ENCODE measurements around the gene OR51A4.

Gene OR51A4, protein sequence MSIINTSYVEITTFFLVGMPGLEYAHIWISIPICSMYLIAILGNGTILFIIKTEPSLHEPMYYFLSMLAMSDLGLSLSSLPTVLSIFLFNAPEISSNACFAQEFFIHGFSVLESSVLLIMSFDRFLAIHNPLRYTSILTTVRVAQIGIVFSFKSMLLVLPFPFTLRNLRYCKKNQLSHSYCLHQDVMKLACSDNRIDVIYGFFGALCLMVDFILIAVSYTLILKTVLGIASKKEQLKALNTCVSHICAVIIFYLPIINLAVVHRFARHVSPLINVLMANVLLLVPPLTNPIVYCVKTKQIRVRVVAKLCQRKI

GRCh38 chr11:4947505-4947904, at the start of gene OR51A4:
TSS of gene OR51A4 (minus strand) at chr11:4947605. CDS start at chr11:4947100, 505 bp downstream.
- no peaks in the 10 kb centered on the region for H3K4me1 ChIP-seq (ENCODE audit: control insufficient read depth in 2 of 2, insufficient read depth in 2 of 2, low read length in 2 of 2)
- H3K27ac ChIP-seq (ENCODE audit: low read depth in 2 of 2, low read length in 2 of 2), result no peak within 1 kb of the TSS

DNA sequence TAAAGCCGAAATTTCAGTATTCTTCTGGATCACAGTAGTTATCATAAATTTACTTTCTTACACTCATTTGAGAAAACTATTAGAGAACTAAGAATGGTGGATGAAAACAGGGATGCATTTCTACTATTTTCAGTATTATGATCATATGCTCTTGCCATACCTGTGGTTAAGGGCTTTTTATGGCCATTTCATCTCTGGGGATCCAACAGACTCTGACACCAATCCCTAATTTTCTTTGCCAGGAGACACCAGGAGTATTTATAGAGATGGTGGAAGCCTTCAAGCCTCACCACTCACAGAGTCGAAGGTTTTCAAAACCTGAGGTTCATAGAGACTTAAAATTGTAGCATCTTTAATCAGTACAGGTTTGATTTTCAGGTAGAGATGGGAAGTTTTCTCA, 47.1 kb upstream of the OR51A4 start, which contains the start of gene OR51L1:
OR51L1 (plus strand) TSS at position 301 of the 400 bp plus-strand sequence. CDS start 4,132 bp downstream, outside the sequence.
- no peaks in the 10 kb centered on the region for H3K9me3 ChIP-seq (ENCODE audit: control insufficient read depth in 2 of 2, low read length in 2 of 2)
- H3K27ac ChIP-seq (ENCODE audit: low read depth in 2 of 2, low read length in 2 of 2), result no peak within 1 kb of the TSS
- no peaks in the 10 kb centered on the region for H3K4me1 ChIP-seq (ENCODE audit: control insufficient read depth in 2 of 2, insufficient read depth in 2 of 2, low read length in 2 of 2)
- no peaks in the 10 kb centered on the region for H3K36me3 ChIP-seq (ENCODE audit: control insufficient read depth in 2 of 2, insufficient read depth in 2 of 2, low read length in 2 of 2)
- H3K9ac ChIP-seq (ENCODE audit: low read depth in 1 of 2, low read length in 2 of 2), result no peak within 1 kb of the TSS
- H3K27me3 ChIP-seq (ENCODE audit: control insufficient read depth in 2 of 2, insufficient read depth in 2 of 2, low read length in 2 of 2), result no peaks in the 10 kb centered on the region
- H3K4me3 ChIP-seq (ENCODE audit: low read length in 2 of 2), result no peak within 1 kb of the TSS

More at GRCh38 chr11:4947505-4947904, at the start of gene OR51A4:
- H3K36me3 ChIP-seq (ENCODE audit: control insufficient read depth in 2 of 2, insufficient read depth in 2 of 2, low read length in 2 of 2), result no peaks in the 10 kb centered on the region
- H3K27me3 ChIP-seq (ENCODE audit: control insufficient read depth in 2 of 2, insufficient read depth in 2 of 2, low read length in 2 of 2), result no peaks in the 10 kb centered on the region
- no peaks in the 10 kb centered on the region for H3K9me3 ChIP-seq (ENCODE audit: control insufficient read depth in 2 of 2, low read length in 2 of 2)
- H3K9ac ChIP-seq (ENCODE audit: low read depth in 1 of 2, low read length in 2 of 2), result no peak within 1 kb of the TSS
- no peak within 1 kb of the TSS for H3K4me3 ChIP-seq (ENCODE audit: low read length in 2 of 2)

GRCh38 chr11:4991060-4991459, 43.7 kb upstream of the OR51A4 start:
- H3K27ac ChIP-seq (ENCODE audit: low read depth in 2 of 2, low read length in 2 of 2), result no peak overlapping the region

GRCh38 chr11:4983841-4984240, 36.4 kb upstream of the OR51A4 start:
- H3K4me3 ChIP-seq (ENCODE audit: low read length in 2 of 2), result no peak overlapping the region
- no peaks in the 10 kb centered on the region for H3K9me3 ChIP-seq (ENCODE audit: control insufficient read depth in 2 of 2, low read length in 2 of 2)
- H3K27ac ChIP-seq (ENCODE audit: low read depth in 2 of 2, low read length in 2 of 2), result no peak overlapping the region
- no peaks in the 10 kb centered on the region for H3K4me1 ChIP-seq (ENCODE audit: control insufficient read depth in 2 of 2, insufficient read depth in 2 of 2, low read length in 2 of 2)
- no peaks in the 10 kb centered on the region for H3K36me3 ChIP-seq (ENCODE audit: control insufficient read depth in 2 of 2, insufficient read depth in 2 of 2, low read length in 2 of 2)
- H3K9ac ChIP-seq (ENCODE audit: low read depth in 1 of 2, low read length in 2 of 2), result no peak overlapping the region
- no peaks in the 10 kb centered on the region for H3K27me3 ChIP-seq (ENCODE audit: control insufficient read depth in 2 of 2, insufficient read depth in 2 of 2, low read length in 2 of 2)

More at GRCh38 chr11:4991060-4991459, 43.7 kb upstream of the OR51A4 start:
- Histone ChIP-seq H3K9ac (ENCODE audit: low read depth in 1 of 2, low read length in 2 of 2) (no peak overlapping the region), H3K4me1 (ENCODE audit: control insufficient read depth in 2 of 2, insufficient read depth in 2 of 2, low read length in 2 of 2) (no peaks in the 10 kb centered on the region), H3K4me3 (ENCODE audit: low read length in 2 of 2) (no peak overlapping the region), H3K36me3 (ENCODE audit: control insufficient read depth in 2 of 2, insufficient read depth in 2 of 2, low read length in 2 of 2) (no peaks in the 10 kb centered on the region), H3K9me3 (ENCODE audit: control insufficient read depth in 2 of 2, low read length in 2 of 2) (no peaks in the 10 kb centered on the region), H3K27me3 (ENCODE audit: control insufficient read depth in 2 of 2, insufficient read depth in 2 of 2, low read length in 2 of 2) (no peaks in the 10 kb centered on the region)

DNA sequence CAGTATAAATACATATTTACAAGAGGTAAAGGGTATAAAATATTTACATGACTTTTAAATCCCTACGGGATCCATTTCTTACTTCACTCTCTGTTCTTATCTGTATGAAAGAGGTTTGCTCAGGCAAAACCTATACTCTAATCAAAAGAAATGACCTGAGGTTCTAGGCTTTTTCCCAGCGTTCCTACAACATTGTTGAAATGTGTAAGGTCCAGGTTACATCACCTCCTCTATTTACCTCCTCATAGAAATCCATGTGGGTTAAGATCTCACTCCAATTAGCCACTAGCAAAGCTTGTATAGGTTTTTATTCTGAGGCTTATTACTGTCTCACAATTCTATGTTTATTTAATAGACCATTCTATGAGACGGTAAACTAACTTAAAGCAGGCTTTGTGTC, 35.3 kb upstream of the OR51A4 start:
- Histone ChIP-seq H3K4me1 (ENCODE audit: control insufficient read depth in 2 of 2, insufficient read depth in 2 of 2, low read length in 2 of 2) (no peaks in the 10 kb centered on the region), H3K4me3 (ENCODE audit: low read length in 2 of 2) (no peak overlapping the region), H3K27ac (ENCODE audit: low read depth in 2 of 2, low read length in 2 of 2) (no peak overlapping the region), H3K36me3 (ENCODE audit: control insufficient read depth in 2 of 2, insufficient read depth in 2 of 2, low read length in 2 of 2) (no peaks in the 10 kb centered on the region), H3K9me3 (ENCODE audit: control insufficient read depth in 2 of 2, low read length in 2 of 2) (no peaks in the 10 kb centered on the region), H3K27me3 (ENCODE audit: control insufficient read depth in 2 of 2, insufficient read depth in 2 of 2, low read length in 2 of 2) (no peaks in the 10 kb centered on the region), H3K9ac (ENCODE audit: low read depth in 1 of 2, low read length in 2 of 2) (no peak overlapping the region)

DNA sequence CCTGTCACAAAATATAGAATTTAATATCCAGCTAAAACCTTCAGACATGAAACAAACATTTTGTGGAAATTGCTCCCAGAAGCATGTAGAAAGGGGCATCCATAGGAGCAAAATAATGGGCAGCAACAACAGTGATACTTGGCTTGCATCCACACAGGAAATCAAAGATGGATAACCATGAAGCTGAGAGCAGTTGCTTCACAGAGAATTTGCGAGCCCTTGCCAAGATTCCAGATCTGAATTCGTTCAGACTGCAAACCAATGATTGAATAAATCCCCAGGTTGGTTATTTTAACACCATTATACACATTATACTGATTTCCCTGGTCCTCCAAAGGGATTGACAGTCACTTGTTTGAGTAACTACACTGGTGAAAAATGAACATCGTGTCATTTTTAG, 31.6 kb upstream of the OR51A4 start:
- Histone ChIP-seq H3K4me3 (ENCODE audit: low read length in 2 of 2) (no peak overlapping the region), H3K4me1 (ENCODE audit: control insufficient read depth in 2 of 2, insufficient read depth in 2 of 2, low read length in 2 of 2) (no peaks in the 10 kb centered on the region), H3K9me3 (ENCODE audit: control insufficient read depth in 2 of 2, low read length in 2 of 2) (no peaks in the 10 kb centered on the region), H3K9ac (ENCODE audit: low read depth in 1 of 2, low read length in 2 of 2) (no peak overlapping the region), H3K27ac (ENCODE audit: low read depth in 2 of 2, low read length in 2 of 2) (no peak overlapping the region), H3K27me3 (ENCODE audit: control insufficient read depth in 2 of 2, insufficient read depth in 2 of 2, low read length in 2 of 2) (no peaks in the 10 kb centered on the region), H3K36me3 (ENCODE audit: control insufficient read depth in 2 of 2, insufficient read depth in 2 of 2, low read length in 2 of 2) (no peaks in the 10 kb centered on the region)

GRCh38 chr11:4975436-4975835, 28.0 kb upstream of the OR51A4 start:
- Histone ChIP-seq H3K4me3 (ENCODE audit: low read length in 2 of 2) (no peak overlapping the region), H3K27ac (ENCODE audit: low read depth in 2 of 2, low read length in 2 of 2) (no peak overlapping the region), H3K9me3 (ENCODE audit: control insufficient read depth in 2 of 2, low read length in 2 of 2) (no peaks in the 10 kb centered on the region), H3K9ac (ENCODE audit: low read depth in 1 of 2, low read length in 2 of 2) (no peak overlapping the region), H3K36me3 (ENCODE audit: control insufficient read depth in 2 of 2, insufficient read depth in 2 of 2, low read length in 2 of 2) (no peaks in the 10 kb centered on the region), H3K4me1 (ENCODE audit: control insufficient read depth in 2 of 2, insufficient read depth in 2 of 2, low read length in 2 of 2) (no peaks in the 10 kb centered on the region), H3K27me3 (ENCODE audit: control insufficient read depth in 2 of 2, insufficient read depth in 2 of 2, low read length in 2 of 2) (no peaks in the 10 kb centered on the region)

GRCh38 chr11:4962816-4963215, 15.4 kb upstream of the OR51A4 start:
- no peak overlapping the region for H3K27ac ChIP-seq (ENCODE audit: low read depth in 2 of 2, low read length in 2 of 2)
- H3K4me1 ChIP-seq (ENCODE audit: control insufficient read depth in 2 of 2, insufficient read depth in 2 of 2, low read length in 2 of 2), result no peaks in the 10 kb centered on the region
- no peaks in the 10 kb centered on the region for H3K27me3 ChIP-seq (ENCODE audit: control insufficient read depth in 2 of 2, insufficient read depth in 2 of 2, low read length in 2 of 2)
- no peak overlapping the region for H3K9ac ChIP-seq (ENCODE audit: low read depth in 1 of 2, low read length in 2 of 2)
- no peaks in the 10 kb centered on the region for H3K9me3 ChIP-seq (ENCODE audit: control insufficient read depth in 2 of 2, low read length in 2 of 2)
- H3K36me3 ChIP-seq (ENCODE audit: control insufficient read depth in 2 of 2, insufficient read depth in 2 of 2, low read length in 2 of 2), result no peaks in the 10 kb centered on the region
- no peak overlapping the region for H3K4me3 ChIP-seq (ENCODE audit: low read length in 2 of 2)

DNA sequence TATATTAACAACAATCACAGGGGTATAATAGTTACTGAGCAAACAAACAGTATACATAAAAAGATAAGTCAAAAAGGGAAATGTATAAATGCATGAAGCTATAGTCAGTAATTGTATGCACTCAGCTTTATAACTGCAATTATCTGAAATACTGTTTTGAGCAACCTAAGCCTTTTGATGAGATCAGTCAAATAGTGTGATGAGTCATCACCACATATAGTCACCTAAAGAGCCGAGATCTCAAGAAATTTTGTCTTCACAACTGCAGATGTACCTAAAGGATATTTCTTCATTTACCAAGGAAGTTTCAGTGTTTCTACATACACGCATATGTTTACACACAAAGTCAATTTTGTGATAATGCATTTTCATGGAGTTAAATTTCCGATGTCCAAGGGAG, 13.5 kb upstream of the OR51A4 start:
- Histone ChIP-seq H3K36me3 (ENCODE audit: control insufficient read depth in 2 of 2, insufficient read depth in 2 of 2, low read length in 2 of 2) (no peaks in the 10 kb centered on the region), H3K4me3 (ENCODE audit: low read length in 2 of 2) (no peak overlapping the region), H3K9ac (ENCODE audit: low read depth in 1 of 2, low read length in 2 of 2) (no peak overlapping the region), H3K27me3 (ENCODE audit: control insufficient read depth in 2 of 2, insufficient read depth in 2 of 2, low read length in 2 of 2) (no peaks in the 10 kb centered on the region), H3K27ac (ENCODE audit: low read depth in 2 of 2, low read length in 2 of 2) (no peak overlapping the region), H3K4me1 (ENCODE audit: control insufficient read depth in 2 of 2, insufficient read depth in 2 of 2, low read length in 2 of 2) (no peaks in the 10 kb centered on the region), H3K9me3 (ENCODE audit: control insufficient read depth in 2 of 2, low read length in 2 of 2) (no peaks in the 10 kb centered on the region)

- no peaks in the 10 kb centered on the region for H3K27me3 ChIP-seq (ENCODE audit: control insufficient read depth in 2 of 2, insufficient read depth in 2 of 2, low read length in 2 of 2)
- no peak overlapping the region for H3K9ac ChIP-seq (ENCODE audit: low read depth in 1 of 2, low read length in 2 of 2)
- H3K9me3 ChIP-seq (ENCODE audit: control insufficient read depth in 2 of 2, low read length in 2 of 2), result no peaks in the 10 kb centered on the region
- H3K4me1 ChIP-seq (ENCODE audit: control insufficient read depth in 2 of 2, insufficient read depth in 2 of 2, low read length in 2 of 2), result no peaks in the 10 kb centered on the region
- H3K4me3 ChIP-seq (ENCODE audit: low read length in 2 of 2), result no peak overlapping the region
- H3K36me3 ChIP-seq (ENCODE audit: control insufficient read depth in 2 of 2, insufficient read depth in 2 of 2, low read length in 2 of 2), result no peaks in the 10 kb centered on the region
- H3K27ac ChIP-seq (ENCODE audit: low read depth in 2 of 2, low read length in 2 of 2), result no peak overlapping the region
Measured at GRCh38 chr11:4957396-4957795, 10.0 kb upstream of the OR51A4 start.

Data from mucosa of rectum (tissue), 2 donors.